Measurements from ENCODE around the gene ITGA2. TPM values are rescaled to one million over a fixed set of nuclear protein-coding genes. Genes with fewer than 3 reads are reported as not detected.

ITGA2 gene
- total and polyA plus RNA-seq, 4 experiments from 2014 or later = 0.30 to 1.6 (median 0.93) TPM

GRCh38 chr5:53092242-53092641 is 103.1 kb downstream of the ITGA2 start:
- H3K9me3 Mint-ChIP-seq = no peaks in the 10 kb centered on the region
- ChIA-PET POLR2A (ENCODE audit: partially characterized antibody) (interaction anchor here (1.0 kb wide), 1 partner anchor 10 kb away, joined by 3 read pairs; no protein-coding TSS in a partner anchor), CTCF (ENCODE audit: partially characterized antibody) (interaction anchor here (1.2 to 4.8 kb wide), 5 partner anchors 57 to 155 kb away, joined by 3 to 36 read pairs (median 5); no protein-coding TSS in a partner anchor)
- H3K9me3 ChIP-seq (ENCODE audit: control insufficient read depth in 1 of 2, low read length in 2 of 2) = no peaks in the 10 kb centered on the region
- peaks cover 5 to 14% (median 10%) of the 10 kb centered on the region in 4 donors for H3K4me1 Mint-ChIP-seq
- H3K4me3 ChIP-seq (ENCODE audit: low read length in 2 of 2) = no peak overlapping the region
- H3K4me1 ChIP-seq (ENCODE audit: insufficient read depth, low read length) = peaks cover 19% of the 10 kb centered on the region
- no peak overlapping the region for H3K4me3 Mint-ChIP-seq
- peaks cover 0 to 2% of the 10 kb centered on the region in 2 donors for H3K36me3 Mint-ChIP-seq
- H3K27me3 Mint-ChIP-seq = no peaks in the 10 kb centered on the region
- intact Hi-C loops (cut with micrococcal nuclease) = no loop called here
- H3K27ac ChIP-seq (ENCODE audit: low read depth, low read length) = no peak overlapping the region
- H3K27me3 ChIP-seq (ENCODE audit: insufficient read depth, low read length) = no peaks in the 10 kb centered on the region
- no peaks in the 10 kb centered on the region for H3K36me3 ChIP-seq (ENCODE audit: insufficient read depth, low read length)
- no peak for DNase-seq
- no peak overlapping the region for H3K27ac Mint-ChIP-seq

- peaks cover 3% of the 10 kb centered on the region for H3K4me1 ChIP-seq (ENCODE audit: insufficient read depth, low read length)
- DNase-seq = no peak
- no peaks in the 10 kb centered on the region for H3K27me3 Mint-ChIP-seq
- no peaks in the 10 kb centered on the region for H3K9me3 ChIP-seq (ENCODE audit: control insufficient read depth in 1 of 2, low read length in 2 of 2)
- ChIA-PET POLR2A (ENCODE audit: partially characterized antibody) (interaction anchor here (0.8 kb wide), 1 partner anchor 147 kb away, joined by 4 read pairs; no protein-coding TSS in a partner anchor), CTCF (ENCODE audit: partially characterized antibody) (interaction anchor here (0.7 to 7.3 kb wide), 5 partner anchors 11 to 147 kb away, joined by 3 to 120 read pairs (median 3); no protein-coding TSS in a partner anchor)
- H3K9me3 Mint-ChIP-seq = no peaks in the 10 kb centered on the region
- peaks cover 0 to 2% (median under 1%) of the 10 kb centered on the region in 4 donors for H3K4me1 Mint-ChIP-seq
- no peaks in the 10 kb centered on the region for H3K27me3 ChIP-seq (ENCODE audit: insufficient read depth, low read length)
- H3K36me3 ChIP-seq (ENCODE audit: insufficient read depth, low read length) = peaks cover 20% of the 10 kb centered on the region
- H3K27ac Mint-ChIP-seq = no peak overlapping the region
- H3K27ac ChIP-seq (ENCODE audit: low read depth, low read length) = no peak overlapping the region
- intact Hi-C loops (cut with micrococcal nuclease) = loop anchor here (1.0 kb wide), 1 partner anchor 308 kb away; the partner anchor contains the start of genes ITGA1 and PELO
- peaks cover 16 to 27% of the 10 kb centered on the region in 2 donors for H3K36me3 Mint-ChIP-seq
- no peak overlapping the region for H3K4me3 ChIP-seq (ENCODE audit: low read length in 2 of 2)
- H3K4me3 Mint-ChIP-seq = no peak overlapping the region
Observed at GRCh38 chr5:53095217-53095616, 106.1 kb downstream of the ITGA2 start.

- Histone ChIP-seq H3K27ac (ENCODE audit: low read depth, low read length) (no peak overlapping the region), H3K36me3 (ENCODE audit: insufficient read depth, low read length) (peaks cover 28% of the 10 kb centered on the region), H3K4me3 (ENCODE audit: low read length in 2 of 2) (no peak overlapping the region), H3K4me1 (ENCODE audit: insufficient read depth, low read length) (no peaks in the 10 kb centered on the region), H3K27me3 (ENCODE audit: insufficient read depth, low read length) (no peaks in the 10 kb centered on the region), H3K9me3 (ENCODE audit: control insufficient read depth in 1 of 2, low read length in 2 of 2) (no peaks in the 10 kb centered on the region)
- DNase-seq = peak; percentile 58 to 67 (median 59)
- ChIA-PET CTCF (ENCODE audit: partially characterized antibody) (interaction anchor here (0.7 to 7.3 kb wide), 8 partner anchors 8 to 156 kb away, joined by 3 to 120 read pairs (median 4); partner anchors contain the start of gene MOCS2), POLR2A (ENCODE audit: partially characterized antibody) (no interaction called here)
- Mint-ChIP-seq H3K27me3 (no peaks in the 10 kb centered on the region), H3K27ac (no peak overlapping the region), H3K36me3 (peaks cover 16 to 33% of the 10 kb centered on the region in 2 donors), H3K4me3 (no peak overlapping the region), H3K9me3 (no peaks in the 10 kb centered on the region), H3K4me1 (no peaks in the 10 kb centered on the region)
- intact Hi-C loops (cut with micrococcal nuclease) = loop anchor here (1.0 kb wide), 2 partner anchors 148 to 309 kb away; partner anchors contain the start of genes ITGA1 and PELO
Observed at GRCh38 chr5:53095931-53096525, 106.9 kb downstream of the ITGA2 start.

- DNase-seq = no peak
- Histone ChIP-seq H3K4me1 (ENCODE audit: insufficient read depth, low read length) (no peaks in the 10 kb centered on the region), H3K9me3 (ENCODE audit: control insufficient read depth in 1 of 2, low read length in 2 of 2) (no peaks in the 10 kb centered on the region), H3K36me3 (ENCODE audit: insufficient read depth, low read length) (peaks cover 33% of the 10 kb centered on the region), H3K4me3 (ENCODE audit: low read length in 2 of 2) (no peak overlapping the region), H3K27ac (ENCODE audit: low read depth, low read length) (no peak overlapping the region), H3K27me3 (ENCODE audit: insufficient read depth, low read length) (no peaks in the 10 kb centered on the region)
- no peak overlapping the region for H3K4me3 Mint-ChIP-seq
- intact Hi-C loops (cut with micrococcal nuclease) = no loop called here
- CTCF ChIA-PET (ENCODE audit: partially characterized antibody) = interaction anchor here (0.7 to 7.3 kb wide), 5 partner anchors 10 to 151 kb away, joined by 3 to 120 read pairs (median 4); partner anchors contain the start of gene MOCS2
- POLR2A ChIA-PET (ENCODE audit: partially characterized antibody) = interaction anchor here (0.8 to 0.9 kb wide), 2 partner anchors 149 to 151 kb away, joined by 3 read pairs; no protein-coding TSS in a partner anchor
- no peaks in the 10 kb centered on the region for H3K9me3 Mint-ChIP-seq
- H3K27me3 Mint-ChIP-seq = no peaks in the 10 kb centered on the region
- H3K4me1 Mint-ChIP-seq = peaks cover 3 to 12% (median 8%) of the 10 kb centered on the region in 4 donors
- H3K27ac Mint-ChIP-seq = peak overlapping the region in 4 of 7 donors; percentile 1 to 25 (median 8)
- peaks cover 31 to 62% of the 10 kb centered on the region in 2 donors for H3K36me3 Mint-ChIP-seq
Observed at GRCh38 chr5:53099546-53099945, 110.4 kb downstream of the ITGA2 start.

GRCh38 chr5:53100606-53101005 is 111.5 kb downstream of the ITGA2 start:
- H3K36me3 Mint-ChIP-seq = peaks cover 34 to 71% of the 10 kb centered on the region in 2 donors
- H3K9me3 ChIP-seq (ENCODE audit: control insufficient read depth in 1 of 2, low read length in 2 of 2) = no peaks in the 10 kb centered on the region
- no peak overlapping the region for H3K4me3 ChIP-seq (ENCODE audit: low read length in 2 of 2)
- no peaks in the 10 kb centered on the region for H3K27me3 Mint-ChIP-seq
- no peak for DNase-seq
- H3K4me1 Mint-ChIP-seq = peaks cover 8 to 22% (median 16%) of the 10 kb centered on the region in 4 donors
- no peak overlapping the region for H3K4me3 Mint-ChIP-seq
- H3K9me3 Mint-ChIP-seq = no peaks in the 10 kb centered on the region
- H3K36me3 ChIP-seq (ENCODE audit: insufficient read depth, low read length) = peaks cover 33% of the 10 kb centered on the region
- CTCF ChIA-PET (ENCODE audit: partially characterized antibody) = interaction anchor here (2.7 to 7.3 kb wide), 2 partner anchors 12 to 152 kb away, joined by 10 to 120 read pairs; no protein-coding TSS in a partner anchor
- H3K27me3 ChIP-seq (ENCODE audit: insufficient read depth, low read length) = no peaks in the 10 kb centered on the region
- POLR2A ChIA-PET (ENCODE audit: partially characterized antibody) = no interaction called here
- H3K27ac Mint-ChIP-seq = peak overlapping the region in 1 of 7 donors; percentile 14
- intact Hi-C loops (cut with micrococcal nuclease) = loop anchor here (10.0 kb wide), 1 partner anchor 376 kb away; no protein-coding TSS in a partner anchor
- no peak overlapping the region for H3K27ac ChIP-seq (ENCODE audit: low read depth, low read length)
- H3K4me1 ChIP-seq (ENCODE audit: insufficient read depth, low read length) = no peaks in the 10 kb centered on the region

GRCh38 chr5:53105611-53106300 is 116.6 kb downstream of the ITGA2 start:
- no peak for DNase-seq
- Mint-ChIP-seq H3K9me3 (no peaks in the 10 kb centered on the region), H3K4me1 (peaks cover 32 to 67% (median 47%) of the 10 kb centered on the region in 4 donors), H3K4me3 (peak overlapping the region in 2 of 8 donors; percentile 3 to 22), H3K36me3 (peaks cover 26 to 59% of the 10 kb centered on the region in 2 donors), H3K27ac (peak overlapping the region in 1 of 7 donors; percentile 12), H3K27me3 (no peaks in the 10 kb centered on the region)
- no peak overlapping the region for H3K27ac ChIP-seq (ENCODE audit: low read depth, low read length)
- no peak overlapping the region for H3K4me3 ChIP-seq (ENCODE audit: low read length in 2 of 2)
- H3K36me3 ChIP-seq (ENCODE audit: insufficient read depth, low read length) = peaks cover 8% of the 10 kb centered on the region
- CTCF ChIA-PET (ENCODE audit: partially characterized antibody) = interaction anchor here (1.0 to 3.5 kb wide), 4 partner anchors 8 to 157 kb away, joined by 5 to 11 read pairs (median 6); no protein-coding TSS in a partner anchor
- H3K4me1 ChIP-seq (ENCODE audit: insufficient read depth, low read length) = peaks cover 32% of the 10 kb centered on the region
- POLR2A ChIA-PET (ENCODE audit: partially characterized antibody) = no interaction called here
- H3K27me3 ChIP-seq (ENCODE audit: insufficient read depth, low read length) = no peaks in the 10 kb centered on the region
- H3K9me3 ChIP-seq (ENCODE audit: control insufficient read depth in 1 of 2, low read length in 2 of 2) = no peaks in the 10 kb centered on the region
- intact Hi-C loops (cut with micrococcal nuclease) = loop anchor here (5.0 to 10.0 kb wide), 3 partner anchors 118 to 381 kb away; partner anchors contain the start of gene ITGA2

All from CD4-positive, alpha-beta memory T cell (primary cell).